HG02763 (cell line): ENCODE measurements around the gene EIF4E1B.
"Not testable (repeated sequence)": the region's sequence is repeated elsewhere in the genome, so short reads cannot be mapped to it uniquely, and the experiment has no call there.

Experiments
- ATAC-seq: cut with Tn5 transposase; IDR thresholded peaks from one replicate; pipeline ENCODE4 v1.9.1; 2021; ENCODE audit warnings: mild to moderate bottlenecking, moderate library complexity; ENCODE audit not compliant: unreplicated experiment

Gene EIF4E1B, protein sequence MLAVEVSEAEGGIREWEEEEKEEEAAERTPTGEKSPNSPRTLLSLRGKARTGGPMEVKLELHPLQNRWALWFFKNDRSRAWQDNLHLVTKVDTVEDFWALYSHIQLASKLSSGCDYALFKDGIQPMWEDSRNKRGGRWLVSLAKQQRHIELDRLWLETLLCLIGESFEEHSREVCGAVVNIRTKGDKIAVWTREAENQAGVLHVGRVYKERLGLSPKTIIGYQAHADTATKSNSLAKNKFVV

DNA sequence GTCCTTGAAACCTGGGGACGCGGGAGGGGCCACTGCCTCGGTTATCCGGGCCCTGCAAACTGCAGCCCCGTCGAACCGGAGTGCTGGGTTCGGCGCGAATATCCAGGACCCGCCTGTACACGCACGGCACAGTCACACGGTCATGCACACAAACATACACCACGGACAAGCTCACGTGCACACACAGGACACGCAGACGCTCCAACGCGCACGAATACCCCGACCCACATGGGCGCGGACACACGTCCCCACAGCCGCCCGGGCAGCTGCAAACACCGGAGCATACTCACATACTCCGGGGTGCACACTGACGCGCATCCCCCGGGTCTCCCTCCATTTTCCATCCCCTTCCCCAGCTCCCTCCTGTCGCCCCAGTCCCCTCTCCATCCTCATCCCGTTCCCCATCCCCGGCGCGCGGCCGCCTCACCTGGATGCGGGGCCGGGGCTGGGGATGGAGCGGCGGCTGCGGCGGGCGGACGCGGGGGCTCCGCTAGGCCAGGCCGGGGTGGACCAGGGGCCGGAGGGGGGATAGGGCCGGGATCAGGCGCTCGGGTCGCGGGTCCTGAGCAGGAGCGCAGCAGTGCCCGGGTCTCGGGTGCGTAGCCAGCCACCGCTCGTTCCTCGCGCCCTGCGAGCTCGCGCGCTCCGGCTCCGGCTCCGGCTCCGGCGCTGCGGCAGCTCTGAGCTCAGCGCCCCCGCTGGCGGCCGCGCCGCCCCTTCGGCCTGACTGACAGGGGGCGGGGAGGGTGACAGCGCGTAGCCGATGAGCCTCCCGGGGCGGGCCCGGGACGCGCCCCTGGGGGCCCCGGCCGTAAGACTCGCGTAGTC, at the start of gene EIF4E1B, which contains the start of gene SNCB:
TSS of gene EIF4E1B (plus strand) at position 823 of the 828 bp plus-strand sequence. CDS start 12,113 bp downstream, outside the sequence.
TSS of gene SNCB (minus strand) at position 682 of the 828 bp plus-strand sequence. CDS start 880 bp downstream, outside the sequence.
- no peak for ATAC-seq

DNA sequence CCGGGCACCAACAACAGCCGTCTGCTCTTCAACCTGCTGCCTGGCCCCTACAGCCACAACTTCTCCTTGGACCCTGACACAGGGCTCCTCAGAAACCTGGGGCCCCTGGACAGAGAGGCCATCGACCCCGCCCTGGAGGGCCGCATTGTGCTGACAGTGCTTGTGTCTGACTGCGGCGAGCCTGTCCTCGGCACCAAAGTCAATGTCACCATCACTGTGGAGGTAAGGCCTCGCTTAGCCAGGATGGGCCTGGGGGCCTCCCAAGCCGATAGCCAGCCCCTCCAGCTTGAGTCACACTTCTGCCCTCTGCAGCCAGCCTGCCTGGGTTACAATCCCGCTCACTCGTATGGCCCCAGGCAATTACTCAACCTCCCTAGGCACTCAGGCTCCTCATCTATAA, 49.1 kb upstream of the EIF4E1B start:
- no peak for ATAC-seq

DNA sequence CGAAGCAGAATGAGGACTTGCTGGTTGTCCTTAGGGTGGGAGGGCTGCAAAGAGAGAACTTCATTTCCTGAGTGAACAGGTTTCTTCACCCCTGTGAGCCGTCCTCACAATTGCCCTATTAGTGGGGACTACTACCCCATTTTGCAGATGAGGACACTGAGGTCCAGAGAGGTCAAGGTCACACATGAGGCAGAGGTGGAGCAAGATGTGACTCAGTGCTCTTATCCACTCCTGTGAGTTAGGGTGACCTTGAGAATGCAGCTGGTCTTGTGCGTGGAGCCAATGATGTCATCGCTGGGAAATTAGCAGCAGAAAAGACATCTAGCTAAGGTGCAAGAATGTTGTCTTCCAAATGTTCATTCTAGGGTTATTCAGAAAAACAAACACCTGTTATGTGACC, 47.4 kb upstream of the EIF4E1B start:
- ATAC-seq: no peak

DNA sequence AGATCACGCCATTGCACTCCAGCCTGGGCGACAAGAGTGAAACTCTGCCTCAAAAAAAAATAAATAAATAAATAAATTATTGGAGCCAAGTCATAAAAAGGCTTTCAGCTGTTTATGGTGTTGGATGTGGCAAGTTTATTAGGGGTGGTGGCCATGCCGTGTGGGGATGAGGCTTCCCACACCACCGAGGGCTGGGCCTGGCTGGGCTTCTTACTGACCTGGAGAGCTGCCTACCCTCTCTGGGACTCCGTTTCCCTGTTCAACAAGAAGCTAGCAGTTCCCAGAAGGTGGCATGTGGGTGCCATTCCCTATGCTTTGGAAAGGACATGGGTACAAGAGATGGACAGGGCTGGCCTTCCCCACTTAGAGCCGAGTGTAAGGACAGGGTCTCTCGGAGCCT, 43.1 kb upstream of the EIF4E1B start:
- no peak for ATAC-seq

DNA sequence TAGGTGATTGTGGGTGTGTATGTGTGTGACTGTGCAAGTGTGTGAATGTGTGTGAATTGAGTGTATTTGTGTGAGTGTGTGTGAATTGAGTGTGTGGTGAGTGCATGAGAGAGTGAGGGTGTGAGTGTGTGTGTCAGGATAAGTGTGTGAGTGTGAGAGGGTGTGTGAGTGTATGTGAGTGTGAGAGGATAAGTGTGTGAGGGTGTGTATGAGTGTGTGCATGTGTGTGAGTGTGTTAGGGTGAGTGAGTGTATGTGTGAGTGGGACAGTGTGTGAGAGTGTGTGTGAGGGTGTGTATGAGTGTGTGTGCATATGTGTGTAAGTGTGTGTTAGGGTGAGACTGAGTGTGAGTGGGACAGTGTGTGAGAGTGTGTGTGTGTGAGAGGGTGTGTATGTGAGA, 42.2 kb upstream of the EIF4E1B start:
- ATAC-seq: no peak

DNA sequence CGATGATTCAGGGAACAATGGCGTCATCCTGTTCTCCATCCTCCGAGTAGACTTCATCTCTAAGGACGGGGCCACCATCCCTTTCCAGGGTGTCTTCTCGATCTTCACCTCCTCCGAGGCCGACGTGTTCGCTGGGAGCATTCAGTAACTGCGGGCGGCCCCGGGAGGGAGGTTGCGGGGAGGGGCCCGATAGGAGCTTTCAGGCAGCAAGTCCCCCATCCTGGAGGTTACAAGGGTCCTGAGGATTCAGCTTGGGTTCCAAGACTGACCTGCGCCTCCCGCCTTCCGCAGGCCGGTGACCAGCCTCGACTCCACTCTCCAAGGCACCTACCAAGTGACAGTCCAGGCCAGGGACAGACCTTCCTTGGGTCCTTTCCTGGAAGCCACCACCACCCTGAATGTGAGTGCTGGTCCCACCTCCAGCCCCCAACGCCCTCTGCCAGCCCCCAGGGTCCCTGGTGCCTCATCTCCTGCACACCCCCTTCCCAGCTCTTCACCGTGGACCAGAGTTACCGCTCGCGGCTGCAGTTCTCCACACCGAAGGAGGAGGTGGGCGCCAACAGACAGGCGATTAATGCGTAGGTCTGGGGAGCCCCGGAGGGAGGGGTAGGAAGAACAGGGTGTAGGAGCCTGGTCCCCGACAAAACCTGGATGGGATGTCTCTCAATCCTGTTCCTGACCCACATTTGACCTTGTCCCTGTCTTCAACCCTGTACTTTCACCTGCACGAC, 41.3 kb upstream of the EIF4E1B start:
- ATAC-seq: no peak

DNA sequence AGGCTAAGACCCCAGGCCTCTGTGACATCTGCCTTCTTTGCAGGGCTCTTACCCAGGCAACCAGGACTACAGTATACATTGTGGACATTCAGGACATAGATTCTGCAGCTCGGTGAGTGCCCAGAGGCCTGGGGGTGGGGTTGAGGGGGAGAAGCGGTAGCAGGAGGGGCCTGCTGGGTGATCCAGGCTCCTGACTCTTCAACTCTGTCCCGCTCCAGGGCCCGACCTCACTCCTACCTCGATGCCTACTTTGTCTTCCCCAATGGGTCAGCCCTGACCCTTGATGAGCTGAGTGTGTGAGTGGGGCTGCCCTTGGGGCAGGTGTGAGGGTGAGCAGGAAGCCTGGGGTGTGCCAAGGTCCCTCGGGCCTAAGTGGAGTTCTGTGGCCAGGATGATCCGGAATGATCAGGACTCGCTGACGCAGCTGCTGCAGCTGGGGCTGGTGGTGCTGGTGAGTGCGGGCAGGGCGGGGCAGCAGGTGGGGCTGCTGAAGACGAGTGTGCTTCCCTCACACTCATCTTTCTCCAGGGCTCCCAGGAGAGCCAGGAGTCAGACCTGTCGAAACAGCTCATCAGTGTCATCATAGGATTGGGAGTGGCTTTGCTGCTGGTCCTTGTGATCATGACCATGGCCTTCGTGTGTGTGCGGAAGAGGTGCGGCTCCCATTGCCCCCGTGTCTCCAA, 40.3 kb upstream of the EIF4E1B start:
- ATAC-seq: no peak

DNA sequence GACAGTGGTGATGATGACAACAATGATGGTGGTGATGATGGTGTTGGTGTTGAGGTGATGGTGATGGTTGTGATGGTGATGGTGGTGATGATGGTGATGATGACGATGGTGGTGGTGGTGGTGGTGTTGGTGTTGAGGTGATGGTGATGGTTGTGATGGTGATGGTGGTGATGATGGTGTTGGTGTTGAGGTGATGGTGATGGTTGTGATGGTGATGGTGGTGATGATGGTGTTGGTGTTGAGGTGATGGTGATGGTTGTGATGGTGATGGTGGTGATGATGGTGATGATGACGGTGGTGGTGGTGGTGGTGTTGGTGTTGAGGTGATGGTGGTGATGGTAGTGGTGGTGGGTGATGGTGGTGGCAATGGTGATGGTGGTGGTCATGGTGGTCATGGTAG, 38.8 kb upstream of the EIF4E1B start:
- ATAC-seq: not testable (repeated sequence)

DNA sequence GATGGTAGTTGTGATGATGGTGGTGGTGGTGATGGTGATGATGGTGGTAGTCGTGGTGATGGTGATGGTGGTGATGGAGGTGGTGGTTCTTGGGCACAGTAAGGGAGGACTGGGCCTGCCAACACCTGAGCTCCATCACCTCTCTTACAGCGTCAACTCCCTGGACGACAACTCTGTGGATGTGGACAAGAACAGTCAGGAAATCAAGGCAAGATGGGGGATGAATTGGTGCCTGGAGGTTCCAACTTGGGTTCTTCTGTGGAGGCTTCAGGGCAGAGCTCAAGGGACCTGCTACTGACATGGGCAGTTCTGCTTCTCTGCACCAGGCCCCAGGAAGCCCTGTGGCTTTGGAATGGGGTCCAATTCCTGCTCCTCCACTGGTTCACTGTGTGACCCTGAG, 37.9 kb upstream of the EIF4E1B start:
- ATAC-seq: no peak

DNA sequence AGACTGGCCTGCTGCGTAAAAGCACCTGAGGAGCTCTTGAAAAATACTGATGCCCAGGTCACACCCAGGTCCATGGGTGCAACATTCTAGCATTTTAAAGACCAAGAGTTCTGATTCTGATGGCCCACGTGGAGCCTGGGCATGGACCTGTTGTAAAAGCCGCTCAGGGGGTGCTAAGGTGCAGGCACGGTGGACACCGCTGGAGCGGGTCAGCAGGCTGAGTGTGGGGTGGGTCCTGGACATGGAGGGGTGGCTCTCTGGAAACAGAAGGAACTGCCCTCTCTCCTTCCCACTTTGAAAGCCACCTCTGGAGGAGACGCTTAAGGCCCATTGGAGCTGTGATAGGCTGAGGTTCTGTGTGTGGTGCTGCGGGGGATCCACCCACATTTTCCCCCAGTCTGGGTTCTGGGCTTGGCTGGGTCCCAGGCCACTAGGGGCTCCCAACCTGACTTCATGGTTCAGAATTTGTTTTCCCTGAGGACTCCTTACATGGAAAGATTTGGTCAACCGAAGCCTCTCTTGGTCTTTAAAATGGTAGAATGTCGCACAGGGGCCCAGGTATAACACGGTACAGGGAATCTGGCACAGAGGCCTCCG, 37.1 kb upstream of the EIF4E1B start:
- ATAC-seq: no peak

DNA sequence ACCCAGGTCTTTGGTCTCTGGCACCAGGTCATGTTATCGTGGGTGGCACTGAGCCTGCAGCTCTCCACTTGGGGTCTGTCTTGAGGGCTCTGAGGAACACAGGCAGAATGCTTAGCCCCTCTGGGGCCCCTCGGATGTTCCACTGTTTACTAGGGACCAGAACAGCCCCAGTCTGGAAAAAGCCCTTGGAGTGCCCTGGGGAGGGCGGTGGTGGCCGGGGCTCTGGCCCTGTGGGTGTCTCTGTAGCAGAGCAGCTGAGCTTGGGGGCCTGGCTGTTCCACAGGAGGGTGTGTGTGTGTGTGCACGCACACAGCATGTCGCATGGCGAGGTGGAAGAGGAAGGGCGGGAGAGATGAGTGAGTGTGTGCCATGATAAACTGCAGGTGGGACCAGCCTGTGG, 35.9 kb upstream of the EIF4E1B start:
- ATAC-seq: no peak

DNA sequence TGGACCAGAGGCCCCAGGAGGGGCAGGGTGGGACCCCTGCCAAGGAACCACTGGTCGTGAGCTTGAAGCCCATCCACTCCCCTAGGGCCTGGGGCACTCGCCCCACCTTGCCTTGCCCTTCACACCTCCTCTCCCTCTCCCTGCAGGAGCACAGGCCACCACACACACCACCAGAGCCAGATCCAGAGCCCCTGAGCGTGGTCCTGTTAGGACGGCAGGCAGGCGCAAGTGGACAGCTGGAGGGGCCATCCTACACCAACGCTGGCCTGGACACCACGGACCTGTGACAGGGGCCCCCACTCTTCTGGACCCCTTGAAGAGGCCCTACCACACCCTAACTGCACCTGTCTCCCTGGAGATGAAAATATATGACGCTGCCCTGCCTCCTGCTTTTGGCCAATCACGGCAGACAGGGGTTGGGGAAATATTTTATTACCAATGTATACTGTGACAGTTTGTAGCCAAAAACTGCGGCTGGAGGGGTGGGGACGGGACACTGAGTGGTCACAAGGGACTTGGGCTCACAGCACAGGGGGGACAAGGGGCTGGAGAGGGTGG, 35.0 kb upstream of the EIF4E1B start:
- ATAC-seq: no peak

DNA sequence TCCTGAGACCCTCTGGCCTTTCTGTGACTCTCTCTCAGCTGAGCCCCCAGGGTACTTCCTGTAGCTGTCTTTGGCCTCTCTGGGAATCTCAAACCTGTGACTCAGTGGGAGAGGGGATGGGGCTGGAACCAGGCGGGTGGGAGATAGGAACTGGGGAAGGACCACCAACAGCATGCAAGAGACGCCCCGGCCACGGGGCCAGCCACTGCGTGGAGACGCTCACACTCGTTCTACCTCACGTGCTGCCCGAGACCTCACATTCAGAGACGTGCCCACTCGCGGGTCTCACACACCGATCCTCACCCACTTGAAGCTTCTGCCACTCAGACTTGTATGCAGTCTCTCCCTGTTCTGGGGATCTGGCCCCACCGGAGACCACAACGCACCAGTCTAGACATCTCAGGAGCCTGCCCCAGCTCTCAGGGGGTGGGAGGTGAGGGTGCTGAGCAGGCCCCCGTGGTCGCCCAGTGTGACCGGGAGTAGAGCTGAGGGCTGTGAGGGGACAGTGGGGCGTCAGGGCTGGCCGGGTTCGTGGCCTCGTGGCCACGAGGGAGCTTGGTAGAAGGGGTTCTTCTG, 34.3 kb upstream of the EIF4E1B start:
- ATAC-seq: no peak

DNA sequence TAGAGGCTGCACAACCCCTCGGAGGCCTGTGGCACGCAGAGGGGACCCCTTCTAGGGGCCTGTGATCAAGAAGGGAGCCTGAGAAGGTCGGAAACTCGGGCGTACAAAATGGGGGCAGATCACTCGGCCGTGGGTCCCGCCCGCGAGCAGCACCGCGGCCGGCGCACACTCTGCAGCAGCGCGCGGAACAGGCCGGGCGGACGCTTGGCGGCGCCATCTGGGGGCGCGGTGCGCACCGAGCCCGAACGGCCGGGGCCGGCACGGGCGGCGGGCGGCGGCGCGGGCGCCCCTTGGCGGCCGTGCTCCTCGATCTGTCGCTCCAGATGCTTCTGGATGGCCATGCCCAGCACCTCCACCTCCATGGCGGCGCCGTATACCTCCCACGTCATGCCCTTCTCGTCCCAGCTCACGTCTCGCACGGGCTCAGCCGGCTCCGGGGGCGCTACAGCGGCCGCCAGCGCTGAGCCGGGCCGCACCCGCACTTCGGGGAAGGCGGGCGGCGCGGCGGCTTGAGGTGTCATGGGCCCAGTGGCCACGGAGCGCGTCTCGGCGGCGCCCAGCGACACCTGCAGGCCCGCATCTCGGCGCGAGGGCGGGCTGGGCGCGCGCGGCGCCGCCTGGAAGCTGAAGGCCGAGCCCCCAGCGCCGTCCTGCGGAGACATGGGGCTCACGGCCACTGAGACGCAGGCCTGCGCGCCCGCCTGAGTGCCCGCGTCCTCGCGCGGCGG, 33.6 kb upstream of the EIF4E1B start:
- no peak for ATAC-seq

DNA sequence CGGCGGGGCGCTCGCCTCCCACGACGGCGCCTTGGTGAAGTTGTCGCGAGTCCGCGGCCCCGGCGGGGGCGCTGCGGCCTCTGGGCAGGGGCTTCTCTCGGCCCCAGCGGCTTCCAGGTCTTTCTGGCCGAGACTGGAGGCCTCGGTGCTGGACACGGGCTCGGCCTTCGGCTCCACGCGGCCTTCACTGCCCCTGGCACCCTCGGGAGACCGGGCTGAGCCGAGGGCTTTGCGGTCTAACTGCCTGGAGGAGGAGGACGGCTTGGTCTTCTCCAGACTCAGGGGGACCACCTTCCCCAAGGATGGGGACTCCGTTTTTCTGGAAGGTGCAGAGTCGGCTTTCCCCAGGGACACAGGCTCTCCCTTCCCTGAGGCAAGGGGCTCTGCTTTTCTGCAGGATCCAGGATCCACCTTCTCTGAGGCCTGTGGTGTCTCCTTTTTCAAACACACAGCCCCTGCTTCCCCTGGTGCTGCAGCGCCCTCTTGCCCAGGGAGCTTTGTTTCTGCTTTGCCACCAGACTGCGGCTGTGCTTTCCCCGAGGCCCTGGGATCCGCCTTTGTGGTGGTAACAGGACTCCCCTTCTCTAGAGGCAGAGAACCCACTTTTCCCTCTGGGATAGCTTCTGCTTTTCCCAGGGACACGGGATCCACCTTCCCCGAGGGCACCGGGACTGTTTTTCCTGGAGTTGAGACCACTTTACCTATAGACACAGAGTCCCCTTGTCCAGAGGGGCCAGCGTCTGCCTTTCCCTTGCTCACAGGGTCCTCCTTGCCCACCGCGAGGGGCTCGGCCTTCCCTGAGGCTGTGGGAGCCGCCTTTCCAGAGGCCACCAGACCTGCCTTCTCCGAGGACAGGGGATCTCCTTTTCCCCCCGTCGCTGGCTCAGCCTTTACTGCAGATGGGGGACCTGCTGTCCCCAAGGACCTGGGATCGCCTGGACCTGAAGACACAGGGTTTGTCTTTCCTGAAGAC, 32.8 kb upstream of the EIF4E1B start:
- no peak for ATAC-seq

DNA sequence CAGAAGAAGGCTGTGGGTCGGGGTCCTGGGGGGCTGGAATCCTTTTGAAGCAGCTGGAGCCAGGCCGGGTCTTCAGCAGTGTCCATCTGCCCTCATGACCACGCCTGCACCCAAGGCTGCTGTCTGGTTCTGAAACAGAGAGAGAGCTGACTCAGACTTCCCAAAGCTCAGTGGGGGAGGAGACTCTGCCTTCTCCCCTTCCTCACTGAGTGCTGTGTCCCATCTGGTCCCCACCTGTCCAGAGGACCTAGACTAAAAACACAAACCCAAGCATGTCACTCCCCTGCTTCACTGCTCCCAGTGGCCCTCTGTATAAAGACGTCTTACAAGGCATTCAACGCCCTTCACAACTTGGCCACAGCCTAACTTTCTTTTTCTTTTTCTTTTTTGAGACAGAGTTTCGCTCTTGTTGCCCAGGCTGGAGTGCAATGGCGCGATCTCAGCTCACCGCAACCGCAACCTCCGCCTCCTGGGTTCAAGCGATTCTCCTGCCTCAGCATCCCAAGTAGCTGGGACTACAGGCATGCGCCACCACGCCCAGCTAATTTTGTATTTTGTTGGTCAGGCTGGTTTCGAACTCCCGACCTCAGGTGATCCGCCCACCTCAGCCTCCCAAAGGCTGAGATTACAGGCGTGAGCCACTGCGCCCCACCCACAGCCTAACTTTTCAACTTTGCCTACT, 30.6 kb upstream of the EIF4E1B start:
- not testable (repeated sequence) for ATAC-seq

DNA sequence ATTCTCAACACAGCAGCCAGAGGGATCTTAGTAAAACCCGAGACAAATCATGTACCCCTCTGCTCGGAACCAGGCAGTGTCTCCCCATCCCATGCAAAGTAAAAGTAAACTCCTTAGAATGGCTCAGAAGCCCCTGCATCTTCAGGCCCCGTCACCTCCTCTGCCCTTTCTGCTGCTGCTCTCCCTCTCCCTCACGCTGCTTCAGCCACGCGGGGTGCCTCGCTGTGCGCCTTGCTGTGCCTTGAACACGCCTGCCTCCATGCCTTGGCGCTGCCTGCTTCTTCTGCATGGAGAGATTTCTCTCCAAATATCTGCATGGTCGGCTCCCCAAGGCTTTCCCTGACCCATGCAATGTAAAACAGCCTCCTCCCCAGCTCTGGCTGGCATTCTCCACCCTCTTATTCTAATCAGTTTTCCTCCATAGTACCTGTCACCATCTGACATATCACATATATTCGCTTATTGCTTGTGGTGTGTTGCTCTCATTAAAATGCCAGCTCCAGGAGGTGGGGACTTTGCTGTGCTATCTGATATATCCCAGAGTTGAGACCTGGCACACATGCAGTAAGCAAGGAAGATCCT, 28.5 kb upstream of the EIF4E1B start:
- ATAC-seq: no peak
